ENCODE data around the gene TCL1B. TPM values are rescaled to one million over a fixed set of nuclear protein-coding genes. Genes with fewer than 3 reads are reported as not detected.

The TCL1B gene
- total and polyA plus RNA-seq, 2 of the 13 experiments (the other 11 are each of a cell fraction or from before 2014, with no cell fraction given) = not detected

GRCh38 chr14:95730126-95730525 lies 43.9 kb downstream of the TCL1B start:
- H3K36me3 ChIP-seq (replicated peaks in 1 of 2; ENCODE audit: control insufficient read depth in 1 of 2, insufficient read depth in 2 of 2, low read length in 2 of 2) = no peaks in the 10 kb centered on the region
- H3K4me3 ChIP-seq (replicated peaks in 1 of 3; ENCODE audit: insufficient read depth in 1 of 3, low read depth in 2 of 3, low read length in 3 of 3) = no peak overlapping the region
- H3K79me2 ChIP-seq (ENCODE audit: insufficient read depth, low read length) = no peaks in the 10 kb centered on the region
- POLR2A ChIA-PET = no interaction called here
- no peaks in the 10 kb centered on the region for H4K20me1 ChIP-seq (ENCODE audit: insufficient read depth, low read length)
- in situ Hi-C loops (cut with HindIII; ENCODE audit: extremely low pct_ligation_motif_present, low pct_unique_long_range_greater_than_20kb) (no loop called here), intact Hi-C loops (cut with micrococcal nuclease; ENCODE audit: unreplicated experiment) (no loop called here)
- H3K9me3 ChIP-seq (ENCODE audit: low read length) = no peaks in the 10 kb centered on the region
- BruUV-seq (replicated peaks) = no TSS peak
- FAIRE-seq (no peak), DNase-seq (ENCODE audit: low spot score) (no peak), ATAC-seq (no peak)
- WGBS (ENCODE audit: low lambda C conversion rate) = 38% methylated on average over 5 of the region's 5 CpGs
- no peak overlapping the region for H3K4me2 ChIP-seq (ENCODE audit: low read depth, low read length)
- H3K4me1 ChIP-seq (ENCODE audit: insufficient read depth, low read length) = no peaks in the 10 kb centered on the region
- H3K9ac ChIP-seq (ENCODE audit: insufficient read depth, low read depth, low read length) = no peak overlapping the region
- no peak overlapping the region for H3K27ac ChIP-seq (ENCODE audit: extremely low read length, insufficient read depth, low read length)
- TF ChIP-seq ZNF737 (CRISPR knock-in tag; IDR thresholded peaks at IDR 0.05; ENCODE audit: borderline replicate concordance) (no peak), KLF6 (CRISPR knock-in tag; IDR thresholded peaks at IDR 0.05) (no peak), CEBPB (IDR thresholded peaks at IDR 0.05; ENCODE audit: borderline replicate concordance, low read depth, low read length) (0 out of 2 replicates have a peak, but pooled peaks have one; percentile 3), SALL2 (CRISPR knock-in tag; IDR thresholded peaks at IDR 0.05) (no peak)
- H3K27me3 ChIP-seq (ENCODE audit: control insufficient read depth in 1 of 2, insufficient read depth in 2 of 2, low read length in 2 of 2) = peaks cover 0 to 6% of the 10 kb centered on the region in 2 experiments; a peak in 3 of 5 replicates
- no peak overlapping the region for H2AFZ ChIP-seq (ENCODE audit: low read length)
- CTCF ChIA-PET (ENCODE audit: low intra/inter-chr PET ratio, low total read pairs) = no interaction called here

- FAIRE-seq = no peak
- intact Hi-C loops (cut with micrococcal nuclease; ENCODE audit: unreplicated experiment) (loop anchor here (1.0 kb wide), 1 partner anchor 31 kb away; no protein-coding TSS in a partner anchor), in situ Hi-C loops (cut with HindIII; ENCODE audit: extremely low pct_ligation_motif_present, low pct_unique_long_range_greater_than_20kb) (no loop called here)
- 83% methylated on average over 1 of the region's 1 CpG for WGBS (ENCODE audit: low lambda C conversion rate)
- H3K27me3 ChIP-seq (ENCODE audit: control insufficient read depth in 1 of 2, insufficient read depth in 2 of 2, low read length in 2 of 2) = peaks cover 0 to 2% of the 10 kb centered on the region in 2 experiments; a peak in 3 of 5 replicates
- no peaks in the 10 kb centered on the region for H3K79me2 ChIP-seq (ENCODE audit: insufficient read depth, low read length)
- H3K27ac ChIP-seq (ENCODE audit: extremely low read length, insufficient read depth, low read length) = no peak overlapping the region
- no peaks in the 10 kb centered on the region for H3K36me3 ChIP-seq (replicated peaks in 1 of 2; ENCODE audit: control insufficient read depth in 1 of 2, insufficient read depth in 2 of 2, low read length in 2 of 2)
- POLR2A ChIA-PET = no interaction called here
- no peak overlapping the region for H3K4me3 ChIP-seq (replicated peaks in 1 of 3; ENCODE audit: insufficient read depth in 1 of 3, low read depth in 2 of 3, low read length in 3 of 3)
- H3K9ac ChIP-seq (ENCODE audit: insufficient read depth, low read depth, low read length) = no peak overlapping the region
- H2AFZ ChIP-seq (ENCODE audit: low read length) = no peak overlapping the region
- no peak for ATAC-seq
- no peaks in the 10 kb centered on the region for H3K9me3 ChIP-seq (ENCODE audit: low read length)
- CTCF ChIA-PET (ENCODE audit: low intra/inter-chr PET ratio, low total read pairs) = no interaction called here
- BruUV-seq (replicated peaks) = no TSS peak
- no peak for DNase-seq (ENCODE audit: low spot score)
- no peaks in the 10 kb centered on the region for H4K20me1 ChIP-seq (ENCODE audit: insufficient read depth, low read length)
- no peak overlapping the region for H3K4me2 ChIP-seq (ENCODE audit: low read depth, low read length)
- no peaks in the 10 kb centered on the region for H3K4me1 ChIP-seq (ENCODE audit: insufficient read depth, low read length)
- TF ChIP-seq ZNF20 (CRISPR knock-in tag; IDR thresholded peaks at IDR 0.05) (no peak), ZNF770 (CRISPR knock-in tag; IDR thresholded peaks at IDR 0.05) (no peak), ZNF883 (CRISPR knock-in tag; IDR thresholded peaks at IDR 0.05; ENCODE audit: not compliant biosample characterization) (no peak), KAT8 (CRISPR knock-in tag; IDR thresholded peaks at IDR 0.05) (no peak), HIC2 (CRISPR knock-in tag; IDR thresholded peaks at IDR 0.05; ENCODE audit: low read depth) (no peak), EZH2 (conservative IDR thresholded peaks at IDR 0.05; ENCODE audit: low read depth, low read length) (no peak), REPIN1 (CRISPR knock-in tag; IDR thresholded peaks at IDR 0.05; ENCODE audit: borderline replicate concordance, low read depth) (no peak), ISL2 (CRISPR knock-in tag; IDR thresholded peaks at IDR 0.05) (no peak), ZNF292 (CRISPR knock-in tag; IDR thresholded peaks at IDR 0.05; ENCODE audit: borderline replicate concordance, low read depth) (no peak), NCOA5 (CRISPR knock-in tag; IDR thresholded peaks at IDR 0.05) (no peak), SNRNP70 (IDR thresholded peaks at IDR 0.05; ENCODE audit: low read depth, low read length) (no peak), SETDB1 (CRISPR knock-in tag; IDR thresholded peaks at IDR 0.05; ENCODE audit: borderline replicate concordance) (no peak)
Observed at GRCh38 chr14:95733212-95733611, 47.0 kb downstream of the TCL1B start.
